AG04450 (cell line): ENCODE measurements around the gene TM4SF18. TPM values are rescaled to one million over a fixed set of nuclear protein-coding genes. Genes with fewer than 3 reads are reported as not detected.

Source experiments
- CTCF ChIA-PET: fragments of 300-600, 350-600 bp; formaldehyde crosslinking; extraction: SDS; loops from one replicate; lab custom pipeline; 2022; ENCODE audit warnings: antibody characterized with exemption, inconsistent platforms; lab: Charles Lee
- POLR2A ChIA-PET: fragments of 350-600 bp; formaldehyde crosslinking; extraction: SDS; loops from one replicate; lab custom pipeline; 2021; ENCODE audit warnings: antibody characterized with exemption, inconsistent platforms; lab: Yijun Ruan, JAX
- DNase-seq: peaks from one replicate; pipeline ENCODE4 v3.0.0-alpha.2; 2011; ENCODE audit warnings: low read depth, low spot score
- H3K27ac ChIP-seq: one replicate; pipeline ENCODE4 v1.5.1; 2012; ENCODE audit warnings: low read depth, low read length, control low read depth
- H3K27me3 ChIP-seq: one replicate; pipeline ENCODE4 v1.6.0; 2012; ENCODE audit warnings: low read length; ENCODE audit not compliant: control insufficient read depth, insufficient read depth
- H3K4me3 ChIP-seq: 2 replicates; pipeline ENCODE4 v1.5.1; 2011; ENCODE audit warnings: mild to moderate bottlenecking, low read depth, low read length, control low read depth
- H3K9me3 ChIP-seq: 2 replicates; pipeline ENCODE4 v1.5.1; 2012; ENCODE audit warnings: low read length; ENCODE audit not compliant: control insufficient read depth, insufficient read depth
- polyA plus RNA-seq: library from polyadenylated mRNA; depleted of rRNA; stranded (reverse); fragments of >200 nt; gene quantifications from 2 replicates; pipeline ENCODE4 v1.2.3, GENCODE V29; 2011; rRNA removed
- TF ChIP-seq, protein P1 (sequence below): IDR thresholded peaks from 2 replicates; pipeline ENCODE4 v1.5.1; 2011; ENCODE audit warnings: low read depth, low read length, control low read depth, inconsistent platforms

The TM4SF18 gene
- polyA plus RNA-seq, 1 experiment, result 0.09 TPM

DNA sequence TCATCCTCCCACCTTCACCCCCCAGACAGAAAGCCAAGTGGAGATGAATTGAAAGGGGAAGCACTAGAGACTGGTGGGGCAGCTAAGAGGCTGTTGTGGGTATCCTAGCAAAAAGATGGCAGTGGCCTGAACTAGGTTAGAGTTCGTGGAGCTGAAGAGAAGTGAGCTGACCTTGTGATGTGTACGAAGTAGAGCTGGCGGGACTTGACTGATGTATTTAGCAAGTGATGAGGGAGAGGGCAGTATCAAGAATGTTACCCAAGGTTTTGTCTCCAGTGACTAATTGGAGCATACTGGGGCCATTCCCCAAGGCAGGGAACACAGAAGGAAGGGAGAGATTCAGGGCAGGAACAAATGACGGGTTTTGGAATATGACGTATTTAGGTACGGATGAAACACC lies 61.8 kb downstream of the TM4SF18 start:
- H3K9me3 ChIP-seq, result no peaks in the 10 kb centered on the region
- DNase-seq, result no peak
- H3K27ac ChIP-seq, result no peak overlapping the region
- POLR2A ChIA-PET, result interaction anchor here (1.0 kb wide), 1 partner anchor 151 kb away, joined by 3 read pairs; no protein-coding TSS in a partner anchor
- H3K27me3 ChIP-seq, result no peaks in the 10 kb centered on the region
- H3K4me3 ChIP-seq, result no peak overlapping the region
- CTCF ChIA-PET, result interaction anchor here (6.0 to 6.4 kb wide), 2 partner anchors 151 to 317 kb away, joined by 105 to 153 read pairs; no protein-coding TSS in a partner anchor
- TF ChIP-seq, protein P1, sequence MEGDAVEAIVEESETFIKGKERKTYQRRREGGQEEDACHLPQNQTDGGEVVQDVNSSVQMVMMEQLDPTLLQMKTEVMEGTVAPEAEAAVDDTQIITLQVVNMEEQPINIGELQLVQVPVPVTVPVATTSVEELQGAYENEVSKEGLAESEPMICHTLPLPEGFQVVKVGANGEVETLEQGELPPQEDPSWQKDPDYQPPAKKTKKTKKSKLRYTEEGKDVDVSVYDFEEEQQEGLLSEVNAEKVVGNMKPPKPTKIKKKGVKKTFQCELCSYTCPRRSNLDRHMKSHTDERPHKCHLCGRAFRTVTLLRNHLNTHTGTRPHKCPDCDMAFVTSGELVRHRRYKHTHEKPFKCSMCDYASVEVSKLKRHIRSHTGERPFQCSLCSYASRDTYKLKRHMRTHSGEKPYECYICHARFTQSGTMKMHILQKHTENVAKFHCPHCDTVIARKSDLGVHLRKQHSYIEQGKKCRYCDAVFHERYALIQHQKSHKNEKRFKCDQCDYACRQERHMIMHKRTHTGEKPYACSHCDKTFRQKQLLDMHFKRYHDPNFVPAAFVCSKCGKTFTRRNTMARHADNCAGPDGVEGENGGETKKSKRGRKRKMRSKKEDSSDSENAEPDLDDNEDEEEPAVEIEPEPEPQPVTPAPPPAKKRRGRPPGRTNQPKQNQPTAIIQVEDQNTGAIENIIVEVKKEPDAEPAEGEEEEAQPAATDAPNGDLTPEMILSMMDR, result no peak

DNA sequence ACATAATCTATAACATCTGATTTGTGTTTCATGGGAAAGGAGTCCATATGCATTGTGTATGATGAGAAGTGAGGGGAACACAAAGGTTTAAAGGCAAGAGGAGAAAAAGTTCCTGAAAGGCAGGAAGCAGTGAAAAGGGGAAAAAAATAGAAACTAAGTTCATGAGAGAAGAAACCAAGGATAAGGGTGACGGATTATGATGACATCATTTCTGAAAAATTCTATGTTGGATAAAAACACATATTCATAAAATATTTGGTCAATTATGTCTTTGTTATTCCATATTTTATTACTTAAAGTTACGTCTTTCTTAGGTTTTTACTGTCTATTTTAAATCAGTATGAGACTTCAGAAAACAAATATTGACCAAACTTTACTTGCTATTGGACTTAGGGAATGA lies 63.3 kb downstream of the TM4SF18 start:
- DNase-seq, result no peak
- ChIA-PET CTCF (interaction anchor here (6.4 kb wide), 1 partner anchor 149 kb away, joined by 153 read pairs; no protein-coding TSS in a partner anchor), POLR2A (no interaction called here)
- Histone ChIP-seq H3K9me3 (no peaks in the 10 kb centered on the region), H3K4me3 (no peak overlapping the region), H3K27ac (no peak overlapping the region), H3K27me3 (no peaks in the 10 kb centered on the region)
- TF ChIP-seq, protein P1, result no peak

DNA sequence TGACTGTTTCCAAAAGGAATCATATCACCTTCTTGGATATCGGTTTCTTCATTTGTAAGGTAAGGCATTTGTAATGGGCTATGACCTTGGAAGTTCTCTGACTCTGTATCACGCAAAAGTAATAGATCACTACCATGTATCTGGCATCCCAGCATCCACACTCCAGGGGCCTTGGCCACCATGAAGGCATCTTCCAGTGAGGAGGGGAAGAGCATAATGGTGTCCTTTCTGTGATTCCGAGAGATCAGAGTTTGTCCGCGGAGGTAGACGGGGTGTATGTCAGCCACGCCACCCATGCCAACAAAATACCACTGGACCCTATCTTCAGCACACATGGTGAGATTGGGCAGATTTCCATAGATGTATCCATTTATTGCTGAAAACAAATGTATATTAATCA lies 63.7 kb downstream of the TM4SF18 start:
- Histone ChIP-seq H3K27ac (no peak overlapping the region), H3K27me3 (no peaks in the 10 kb centered on the region), H3K9me3 (no peaks in the 10 kb centered on the region), H3K4me3 (no peak overlapping the region)
- TF ChIP-seq, protein P1, result no peak
- DNase-seq, result no peak
- POLR2A ChIA-PET, result no interaction called here
- CTCF ChIA-PET, result interaction anchor here (2.2 kb wide), 2 partner anchors 149 to 314 kb away, joined by 12 to 17 read pairs; no protein-coding TSS in a partner anchor

Other genes starting within 250 kb of the TM4SF18 start
- gene HLTF, start 247.1 kb downstream of the TM4SF18 start, polyA plus RNA-seq, result 20.9 and 30.5 TPM in 2 replicates
- 22.8 and 28.1 TPM in 2 replicates for gene HPS3, start 204.0 kb downstream of the TM4SF18 start, polyA plus RNA-seq
- gene CP, start 111.8 kb downstream of the TM4SF18 start, polyA plus RNA-seq, result 0.10 TPM in 1 of 2 replicates, not detected in the other
- gene TM4SF1, start 44.0 kb upstream of the TM4SF18 start, polyA plus RNA-seq, result 232 and 260 TPM in 2 replicates
- 0.29 and 0.32 TPM in 2 replicates for gene TM4SF4, start 141.1 kb upstream of the TM4SF18 start, polyA plus RNA-seq